Gastrocnemius medialis (tissue), 4 donors: Measurements from ENCODE around the gene KASH5. TPM values are rescaled to one million over a fixed set of nuclear protein-coding genes. Genes with fewer than 3 reads are reported as not detected.

Experiments used
- ATAC-seq, 2 donors: fragments of 150-250 bp; one replicate each; pipeline ENCODE4 v1.9.1; 2016
- DNase-seq, 2 donors: peaks; one replicate each; pipeline ENCODE4 v3.0.0-alpha.2; 2019
- H3K27ac ChIP-seq, 4 donors: fragments of 200-600 bp; sonication (generic); 1 replicate in 1 of 4; 2 replicates in 3 of 4; pipeline ENCODE4 v1.5.1; 2016 to 2018; ENCODE audit warnings: mild to moderate bottlenecking in 2 of 4, moderate library complexity in 1 of 4
- H3K27me3 ChIP-seq, 3 donors: fragments of 200-600 bp; sonication (generic) in 2 of 3; 1 replicate in 1 of 3; 2 replicates in 2 of 3; pipeline versions ENCODE4 v1.5.1 to v1.6.0; 2016 to 2019; ENCODE audit warnings: mild to moderate bottlenecking in 1 of 3, moderate library complexity in 1 of 3
- H3K36me3 ChIP-seq, 2 donors: fragments of 200-600 bp; sonication (generic) in 1 of 2; one replicate each; pipeline ENCODE4 v1.5.1; 2017 to 2018
- H3K4me1 ChIP-seq, 2 donors: fragments of 200-600 bp; sonication (generic) in 1 of 2; one replicate each; pipeline ENCODE4 v1.5.1; 2016 to 2017; ENCODE audit warnings: mild to moderate bottlenecking in 2 of 2
- H3K4me3 ChIP-seq, 4 donors: fragments of 200-600 bp; sonication (generic) in 3 of 4; 1 replicate in 1 of 4; 2 replicates in 3 of 4; pipeline ENCODE4 v1.5.1; 2016 to 2019; ENCODE audit warnings: mild to moderate bottlenecking in 2 of 4
- H3K9me3 ChIP-seq, 3 donors: fragments of 200-600 bp; sonication (generic) in 2 of 3; 1 replicate in 1 of 3; 2 replicates in 2 of 3; pipeline ENCODE4 v1.5.1; 2016 to 2019
- CTCF ChIP-seq, 5 experiments: fragments of 450-650 bp in 3 of 5; fragments of 200-600 bp in 2 of 5; sonication (generic) in 2 of 5; IDR thresholded peaks in 4 of 5; conservative IDR thresholded peaks in 1 of 5; 1 replicate in 4 of 5; 2 replicates in 1 of 5; pipeline ENCODE4 v1.5.1; 2016 to 2019; ENCODE audit warnings: antibody characterized with exemption in 5 of 5, mild to moderate bottlenecking in 3 of 5, moderate library complexity in 3 of 5
- POLR2A ChIP-seq, 2 donors: fragments of 450-650 bp; IDR thresholded peaks; one replicate each; pipeline ENCODE4 v1.6.1; 2017; ENCODE audit warnings: antibody characterized with exemption in 2 of 2, mild to moderate bottlenecking in 2 of 2, moderate library complexity in 2 of 2
- in situ Hi-C, 4 donors: fragments of 200-750 bp; cut with MboI; loops; one replicate each; pipeline versions ENCODE4 v1.15.0 to v1.8.0; 2017; ENCODE audit warnings: low sequenced_read_pairs in 4 of 4
- intact Hi-C: fragments of 100-400 bp; cut with DNase I; formaldehyde crosslinking; loops from one replicate; pipeline ENCODE4 v1.15.1; 2023; ENCODE audit warnings: low total_unique reads
- total RNA-seq, 4 donors: library from RNA; depleted of rRNA; stranded (reverse); fragments of >200 nt; gene quantifications; one replicate each; pipeline versions ENCODE4 v1.1.0 to v1.2.3, GENCODE V29; 2016

The KASH5 gene
- total RNA-seq, 4 donors from 2014 or later = not detected

GRCh38 chr19:49447485-49448431, 59.7 kb downstream of the KASH5 start:
- intact Hi-C loops = no loop called here
- no peak for TF ChIP-seq CTCF (IDR thresholded peaks at IDR 0.05 in 4 of 5, conservative IDR thresholded peaks at IDR 0.05 in 1 of 5)
- TF ChIP-seq POLR2A (IDR thresholded peaks at IDR 0.05) = no peak

GRCh38 chr19:49448432-49448786, 60.4 kb downstream of the KASH5 start:
- Histone ChIP-seq H3K4me1 (peaks cover 4 to 12% of the 10 kb centered on the region in 2 donors), H3K4me3 (no peak overlapping the region), H3K9me3 (no peaks in the 10 kb centered on the region), H3K36me3 (peaks cover 0 to 6% of the 10 kb centered on the region in 2 donors), H3K27me3 (no peaks in the 10 kb centered on the region), H3K27ac (peak overlapping the region in 1 of 4 donors; percentile 39)
- intact Hi-C loops = no loop called here
- in situ Hi-C loops = loop anchor here in 3 of 4 donors (5.0 to 10.0 kb wide), 4 partner anchors 54 to 224 kb away; partner anchors contain the start of gene KASH5 (in 1 of the 3)
- no peak for ATAC-seq
- no peak for DNase-seq
- TF ChIP-seq CTCF (IDR thresholded peaks at IDR 0.05 in 4 of 5, conservative IDR thresholded peaks at IDR 0.05 in 1 of 5) = no peak
- TF ChIP-seq POLR2A (IDR thresholded peaks at IDR 0.05) = no peak

More at GRCh38 chr19:49447485-49448431, 59.7 kb downstream of the KASH5 start:
- DNase-seq = peak in 1 of 2 donors; percentile 62
- Histone ChIP-seq H3K4me1 (peaks cover 4 to 12% of the 10 kb centered on the region in 2 donors), H3K36me3 (peaks cover 0 to 6% of the 10 kb centered on the region in 2 donors), H3K27me3 (peaks cover 0 to 2% (median 0%) of the 10 kb centered on the region in 3 donors), H3K9me3 (no peaks in the 10 kb centered on the region), H3K4me3 (no peak overlapping the region), H3K27ac (peak overlapping the region; percentile 3 to 39 (median 26))
- no peak for ATAC-seq
- in situ Hi-C loops = loop anchor here in 3 of 4 donors (5.0 to 10.0 kb wide), 4 partner anchors 53 to 223 kb away; partner anchors contain the start of gene KASH5 (in 1 of the 3)

- Histone ChIP-seq H3K9me3 (no peaks in the 10 kb centered on the region), H3K27ac (peak overlapping the region in 3 of 4 donors; percentile 90 to 96 (median 96)), H3K36me3 (peaks cover 0 to 6% of the 10 kb centered on the region in 2 donors), H3K27me3 (no peaks in the 10 kb centered on the region), H3K4me3 (peak overlapping the region; percentile 67 to 100 (median 86)), H3K4me1 (peaks cover 15 to 24% of the 10 kb centered on the region in 2 donors)
- no peak for ATAC-seq
- intact Hi-C loops = loop anchor here (5.0 kb wide), 2 partner anchors 577 to 1352 kb away; partner anchors contain the start of genes VRK3 and ZNF473
- DNase-seq = no peak
- no peak for TF ChIP-seq POLR2A (IDR thresholded peaks at IDR 0.05)
- TF ChIP-seq CTCF (IDR thresholded peaks at IDR 0.05 in 4 of 5, conservative IDR thresholded peaks at IDR 0.05 in 1 of 5) = no peak
- in situ Hi-C loops = no loop called here
Measured at GRCh38 chr19:49450405-49450804, 62.4 kb downstream of the KASH5 start.

- ATAC-seq (peak; percentile 87 to 89), DNase-seq (peak; percentile 99)
- H3K4me1 ChIP-seq = peaks cover 15 to 26% of the 10 kb centered on the region in 2 donors
- intact Hi-C loops (loop anchor here (2.0 to 5.0 kb wide), 4 partner anchors 45 to 1351 kb away; partner anchors contain the start of genes PRMT1, RPS11, VRK3 and ZNF473), in situ Hi-C loops (no loop called here)
- TF ChIP-seq CTCF (IDR thresholded peaks at IDR 0.05 in 4 of 5, conservative IDR thresholded peaks at IDR 0.05 in 1 of 5) = peak in 3 of 5 experiments; percentile 9 to 46 (median 35)
- TF ChIP-seq POLR2A (IDR thresholded peaks at IDR 0.05) = peak in 1 of 2 donors; percentile 53
- peak within 1 kb of the TSS; percentile 90 to 97 (median 96) for H3K27ac ChIP-seq
- H3K27me3 ChIP-seq = no peaks in the 10 kb centered on the region
- H3K4me3 ChIP-seq = peak within 1 kb of the TSS; percentile 67 to 100 (median 90)
- H3K9me3 ChIP-seq = no peaks in the 10 kb centered on the region
- peaks cover 0 to under 1% of the 10 kb centered on the region in 2 donors for H3K36me3 ChIP-seq
Measured at GRCh38 chr19:49451430-49452181, 63.6 kb downstream of the KASH5 start, which contains the start of gene PIH1D1. PIH1D1 (minus strand) TSS chr19:49451814; CDS start chr19:49451574, 240 bp downstream.
